K562 (cell line): Measurements from ENCODE around the gene SLC25A45. TPM values are rescaled to one million over a fixed set of nuclear protein-coding genes. Genes with fewer than 3 reads are reported as not detected.

Experiments
- ATAC-seq: fragments of 200-7000 bp; cut with Tn5 transposase; 3 replicates; pipeline ENCODE4 v1.9.1; 2020; ENCODE audit warnings: moderate library complexity
- BruUV-seq: library from RNA; stranded (reverse); fragments of 400-500 nt; replicated peaks from 2 replicates; lab custom pipeline; 2021; lab: Mats Ljungman, UMichigan
- CTCF ChIA-PET: fragments of 300-600 bp; formaldehyde crosslinking; extraction: SDS; loops from one replicate; lab custom pipeline; 2021; ENCODE audit warnings: low intra/inter-chr PET ratio; lab: Yijun Ruan, JAX
- POLR2A ChIA-PET: fragments of 300-600, 350-650 bp; sonication (Branson Sonifier 250); formaldehyde crosslinking; extraction: SDS; loops from one replicate; lab custom pipeline; 2021; ENCODE audit warnings: antibody characterized with exemption, inconsistent platforms; lab: Yijun Ruan, JAX
- DNase-seq, 4 experiments: peaks; one replicate each; pipeline versions ENCODE4 v3.0.0 to v3.0.0-alpha.2; 2011 to 2018; ENCODE audit warnings: low spot score in 3 of 4, mixed read lengths in 3 of 4; ENCODE audit errors: extremely low read depth in 1 of 4
- FAIRE-seq: peaks from 2 replicates; lab custom pipeline; 2011; peaks lifted over from hg19 to GRCh38; lab: Jason Lieb, UNC
- H2AFZ ChIP-seq: 2 replicates; pipeline ENCODE4 v1.6.0; 2011; ENCODE audit warnings: low read depth, low read length, control low read depth, inconsistent platforms
- H3K27ac ChIP-seq: fragments of 200-600 bp; 3 replicates; pipeline ENCODE4 v1.8.0; 2011; ENCODE audit warnings: low read depth, mild to moderate bottlenecking, control low read depth, inconsistent platforms, low read length, moderate library complexity, mixed read lengths; ENCODE audit errors: extremely low read depth
- H3K27me3 ChIP-seq, 2 experiments: fragments of 300-600 bp in 1 of 2; 2 replicates in 1 of 2; 3 replicates in 1 of 2; pipeline versions ENCODE4 v1.6.0 to v1.8.0; 2011; ENCODE audit warnings: inconsistent platforms in 2 of 2, low read length in 2 of 2, mild to moderate bottlenecking in 1 of 2, mixed read lengths in 1 of 2, moderate library complexity in 1 of 2; ENCODE audit not compliant: control insufficient read depth in 2 of 2, insufficient read depth in 2 of 2
- H3K36me3 ChIP-seq: fragments of 300-600 bp; 3 replicates; pipeline ENCODE4 v1.8.0; 2011; ENCODE audit warnings: mild to moderate bottlenecking, low read length, inconsistent platforms; ENCODE audit not compliant: control insufficient read depth, insufficient read depth
- H3K4me1 ChIP-seq, 2 experiments: fragments of 200-600 bp in 1 of 2; replicated peaks in 1 of 2; 2 replicates in 1 of 2; 3 replicates in 1 of 2; pipeline versions ENCODE4 v1.5.1 to v1.8.0; 2011; ENCODE audit warnings: inconsistent platforms in 2 of 2, low read length in 2 of 2, mild to moderate bottlenecking in 1 of 2, mixed read lengths in 1 of 2, moderate library complexity in 1 of 2; ENCODE audit not compliant: control insufficient read depth in 2 of 2, insufficient read depth in 2 of 2
- H3K4me2 ChIP-seq: 2 replicates; pipeline ENCODE4 v1.6.1; 2011; ENCODE audit warnings: low read length, control low read depth, inconsistent platforms, mixed read lengths; ENCODE audit not compliant: insufficient read depth
- H3K4me3 ChIP-seq: fragments of 200-600 bp; sonication (generic), shearing (Covaris generic); 2 replicates; pipeline ENCODE4 v1.5.1; 2016; ENCODE audit warnings: control low read depth, inconsistent platforms
- H3K79me2 ChIP-seq: fragments of 200-600 bp; 3 replicates; pipeline ENCODE4 v1.8.0; 2011; ENCODE audit warnings: low read length, inconsistent platforms; ENCODE audit not compliant: control insufficient read depth, insufficient read depth
- H3K9ac ChIP-seq, 2 experiments: 2 replicates each; pipeline versions ENCODE4 v1.6.0 to v1.6.1; 2011; ENCODE audit warnings: low read depth in 2 of 2, low read length in 2 of 2, control low read depth in 1 of 2, inconsistent platforms in 1 of 2, mild to moderate bottlenecking in 1 of 2, mixed read lengths in 1 of 2; ENCODE audit not compliant: insufficient read depth in 1 of 2
- H3K9me1 ChIP-seq: one replicate; pipeline ENCODE4 v1.6.0; 2011; ENCODE audit warnings: inconsistent platforms, mild to moderate bottlenecking, low read length, moderate library complexity; ENCODE audit not compliant: control insufficient read depth, insufficient read depth
- H3K9me3 ChIP-seq: replicated peaks from 2 replicates; pipeline ENCODE4 v1.5.1; 2011; ENCODE audit warnings: low read depth, low read length, inconsistent platforms; ENCODE audit not compliant: control insufficient read depth, insufficient read depth
- H4K20me1 ChIP-seq: replicated peaks from 2 replicates; pipeline ENCODE4 v1.6.1; 2011; ENCODE audit warnings: low read length, inconsistent platforms, mixed read lengths; ENCODE audit not compliant: control insufficient read depth, insufficient read depth
- CXXC5 ChIP-seq: fragments of 250-450 bp; sonication (Bioruptor Pico); IDR thresholded peaks from 2 replicates; pipeline ENCODE4 v1.8.0; 2022; ENCODE audit warnings: inconsistent platforms, mild to moderate bottlenecking, moderate library complexity
- ETV5 ChIP-seq: sonication (generic); formaldehyde crosslinking; IDR thresholded peaks from 2 replicates; pipeline ENCODE4 v1.4.0; 2020; ENCODE audit warnings: low read depth, mild to moderate bottlenecking, missing genetic modification reagents
- HOXB6 ChIP-seq: fragments of 250-450 bp; sonication (Bioruptor Pico); IDR thresholded peaks from 2 replicates; pipeline ENCODE4 v1.5.1; 2022; ENCODE audit warnings: mild to moderate bottlenecking, borderline replicate concordance
- POLR2G ChIP-seq: fragments of 200-400 bp; formaldehyde crosslinking; IDR thresholded peaks from 2 replicates; pipeline ENCODE4 v1.6.1; 2017; ENCODE audit warnings: low read depth, mild to moderate bottlenecking, antibody characterized with exemption, low read length, moderate library complexity
- SRSF9 ChIP-seq: fragments of 200-400 bp; formaldehyde crosslinking; IDR thresholded peaks from 2 replicates; pipeline ENCODE4 v1.6.1; 2017; ENCODE audit warnings: low read depth, low read length, borderline replicate concordance
- TAF1 ChIP-seq: IDR thresholded peaks from 2 replicates; pipeline ENCODE4 v1.6.1; 2011; ENCODE audit warnings: mild to moderate bottlenecking, low read length, moderate library complexity; ENCODE audit not compliant: insufficient read depth, control insufficient read depth, severe bottlenecking; ENCODE audit errors: extremely low read depth
- TOE1 ChIP-seq, 2 experiments: fragments of 450-650 bp in 1 of 2; sonication (generic) in 1 of 2; formaldehyde crosslinking in 1 of 2; IDR thresholded peaks; 2 replicates each; pipeline versions ENCODE4 v1.7.1 to v1.8.0; 2016 to 2022; ENCODE audit warnings: borderline replicate concordance in 2 of 2, mild to moderate bottlenecking in 2 of 2, antibody characterized with exemption in 1 of 2, inconsistent platforms in 1 of 2, low read depth in 1 of 2, missing genetic modification reagents in 1 of 2, moderate library complexity in 1 of 2
- ZNF324 ChIP-seq: fragments of 250-450 bp; sonication (Bioruptor Pico); IDR thresholded peaks from 2 replicates; pipeline ENCODE4 v1.4.0; 2020; ENCODE audit warnings: mild to moderate bottlenecking
- WGBS: fragments of 100-300 bp; shearing (Covaris generic); methylation state at CpG from one replicate; pipeline ENCODE4 v1.1.6; 2016; ENCODE audit warnings: low coverage, mixed read lengths; ENCODE audit not compliant: insufficient coverage; ENCODE audit errors: missing lambda C conversion rate; 5-methylcytosine and 5-hydroxymethylcytosine counted together
- in situ Hi-C: fragments of 300-500 bp; cut with MboI; formaldehyde crosslinking; loops from 4 replicates; pipeline ENCODE4 v1.15.0; 2018; ENCODE audit warnings: inconsistent platforms, mixed read lengths
- intact Hi-C: fragments of 100-400 bp; cut with micrococcal nuclease; formaldehyde crosslinking; loops from 2 replicates; pipeline ENCODE4 v1.14.2; 2022
- polyA plus RNA-seq, 8 experiments: library from polyadenylated mRNA; depleted of rRNA in 4 of 8; stranded (reverse) in 5 of 8; unstranded in 3 of 8; fragments of >200 nt; fragmentation: Nextera tagmentation in 2 of 8; fragmentation: Illumina TruSeq in 1 of 8; extraction: Ambion mirVana in 2 of 8; extraction: Trizol in 1 of 8; gene quantifications; 2 replicates each; pipeline versions ENCODE4 v1.2.1 to v1.2.3, GENCODE V29; 2011 to 2014; ENCODE audit warnings: inconsistent platforms in 1 of 8, missing spikeins in 1 of 8
- total RNA-seq, 7 experiments: library from RNA; depleted of rRNA in 6 of 7; stranded (reverse); fragments of >200 nt in 6 of 7; fragmentation: Illumina TruSeq in 2 of 7; extraction: Trizol in 2 of 7; gene quantifications; 2 replicates each; pipeline versions ENCODE4 v1.2.1 to v1.2.3, GENCODE V29; 2011 to 2021; ENCODE audit warnings: low replicate concordance in 1 of 7

The SLC25A45 gene
- total and polyA plus RNA-seq, 9 of the 15 experiments (the other 6 are each of a cell fraction or from before 2014, with no cell fraction given): 0.15 to 2.3 (median 0.68) TPM

DNA sequence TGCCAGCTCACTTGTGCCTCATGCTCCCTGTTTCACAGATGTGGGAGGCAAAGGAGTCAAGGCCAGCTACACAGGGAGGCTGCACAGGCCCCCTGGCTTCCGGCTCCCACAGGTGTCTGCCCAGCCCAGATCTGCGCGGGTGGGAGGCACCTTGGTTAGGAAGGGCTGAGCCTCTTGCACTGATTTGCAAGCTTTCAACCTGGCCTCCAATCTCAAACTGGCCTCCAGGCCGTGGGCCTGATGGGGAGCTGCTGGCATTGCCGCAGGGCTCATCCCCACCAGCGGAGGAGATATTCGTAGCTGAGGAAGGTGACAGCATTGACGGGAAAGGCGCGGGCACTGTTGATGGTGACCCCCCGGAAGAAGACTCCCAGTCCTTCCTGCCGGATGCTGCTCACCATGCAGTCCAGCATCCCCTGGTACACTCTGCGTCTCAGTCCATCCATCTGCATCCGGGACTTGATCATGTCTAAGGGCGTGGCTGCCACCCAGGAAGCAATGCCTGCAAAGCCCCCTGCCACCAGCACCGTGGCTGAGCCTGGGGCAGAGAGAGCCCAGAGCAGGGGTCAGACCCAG, 6.2 kb downstream of the SLC25A45 start:
- POLR2A ChIA-PET: interaction anchor here (0.6 to 10.7 kb wide), 6 partner anchors 12 to 681 kb away, joined by 3 to 152 read pairs (median 4); partner anchors contain the start of genes MALAT1 and NEAT1
- intact Hi-C loops: no loop called here
- H4K20me1 ChIP-seq: no peaks in the 10 kb centered on the region; the same call in 1 of the 2 replicates
- no peak for ATAC-seq
- H2AFZ ChIP-seq: no peak overlapping the region
- H3K36me3 ChIP-seq: no peaks in the 10 kb centered on the region
- no TSS peak for BruUV-seq
- 53% methylated on average over 16 of the region's 16 CpGs for WGBS
- no peak overlapping the region for H3K27ac ChIP-seq
- TF ChIP-seq POLR2G (0 out of 2 replicates have a peak, but pooled peaks have one; percentile 1), ETV5 (CRISPR knock-in tag) (no peak), TOE1 (IDR thresholded peaks at IDR 0.05; ENCODE audit: borderline replicate concordance) (no peak), TOE1 (CRISPR knock-in tag; IDR thresholded peaks at IDR 0.05; ENCODE audit: borderline replicate concordance, low read depth) (no peak), TAF1 (no peak), SRSF9 (no peak), ZNF324 (CRISPR knock-in tag) (no peak), HOXB6 (CRISPR knock-in tag) (no peak), CXXC5 (CRISPR knock-in tag) (no peak)
- TF ChIP-seq, all 486 proteins: peak for 1
- DNase-seq: no peak
- Histone ChIP-seq H3K4me3 (no peak overlapping the region), H3K4me1 (peaks cover 8 to 49% of the 10 kb centered on the region in 2 experiments; a peak in 4 of 5 replicates), H3K9ac (0 out of 4 replicates have a peak overlapping the region, but pooled peaks of 1 of the 2 experiments have one; percentile 11), H3K27me3 (no peaks in the 10 kb centered on the region), H3K79me2 (no peaks in the 10 kb centered on the region), H3K9me3 (no peaks in the 10 kb centered on the region), H3K9me1 (no peaks in the 10 kb centered on the region), H3K4me2 (no peak overlapping the region)
- no peak for FAIRE-seq
- in situ Hi-C loops: no loop called here
- CTCF ChIA-PET: no interaction called here
